ENCODE results near the gene KIF9.
"Not testable (repeated sequence)": the region's sequence is repeated elsewhere in the genome, so short reads cannot be mapped to it uniquely, and the experiment has no call there.

Gene KIF9

DNA sequence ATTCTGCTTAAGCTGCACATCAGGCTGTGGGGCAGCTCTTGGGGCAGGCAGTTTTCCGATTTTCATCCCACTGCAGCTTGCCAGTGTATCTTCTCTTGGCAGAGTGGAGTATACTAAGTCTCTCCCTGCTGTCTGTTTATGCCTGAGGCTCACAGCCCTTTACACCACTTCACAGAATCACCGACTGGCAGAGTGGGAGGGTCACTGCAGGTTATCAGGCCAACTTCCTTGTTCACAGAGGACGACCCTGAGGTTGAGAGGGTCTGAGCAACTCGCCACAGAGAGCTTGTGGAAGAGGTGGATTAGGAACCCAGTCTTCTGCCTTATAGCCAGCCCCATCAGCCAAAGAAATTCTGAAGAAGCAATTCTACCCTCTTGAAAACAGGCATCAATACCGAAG, 30.9 kb downstream of the KIF9 start:
- DNase-seq (ENCODE audit: low read depth in 1 of 2, low spot score in 1 of 2), result no peak

GRCh38 chr3:47251085-47251484, 31.5 kb downstream of the KIF9 start:
- not testable (repeated sequence) for DNase-seq (ENCODE audit: low read depth in 1 of 2, low spot score in 1 of 2)

DNA sequence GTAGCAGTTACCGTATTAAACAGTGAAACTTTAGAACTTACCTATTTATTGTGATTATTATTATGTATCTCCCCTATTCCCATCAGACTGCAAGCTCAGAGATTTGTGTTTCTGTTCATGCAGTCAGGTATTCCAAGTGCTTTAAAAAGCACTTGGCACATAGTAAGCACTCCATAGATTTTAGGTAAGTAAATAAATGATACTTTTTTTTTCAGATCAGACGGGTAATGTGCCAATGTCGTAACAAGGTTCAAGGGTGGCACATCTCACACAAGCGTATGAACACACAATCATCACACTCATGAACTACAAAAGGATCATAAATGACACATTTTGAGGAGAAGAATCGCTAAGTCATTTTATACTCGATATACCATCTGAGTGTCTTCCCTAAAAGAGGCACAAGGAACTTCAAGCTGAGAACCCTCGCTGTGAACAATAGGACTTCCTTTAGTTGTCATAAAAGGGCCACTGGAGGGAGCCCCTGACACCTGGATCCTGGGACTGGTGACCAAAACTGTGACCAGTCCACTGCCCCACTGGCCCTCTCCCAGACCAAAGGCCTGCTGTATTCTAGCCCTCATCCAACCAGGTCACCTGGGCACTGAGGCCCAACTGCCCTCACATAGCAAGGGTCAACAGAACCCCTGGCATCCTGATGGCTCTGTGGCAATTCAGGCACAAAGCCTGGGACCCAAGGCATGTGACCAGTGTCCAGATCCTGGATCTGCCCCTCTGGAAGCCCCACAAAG, 32.1 kb downstream of the KIF9 start:
- no peak for DNase-seq (ENCODE audit: low read depth in 1 of 2, low spot score in 1 of 2)

DNA sequence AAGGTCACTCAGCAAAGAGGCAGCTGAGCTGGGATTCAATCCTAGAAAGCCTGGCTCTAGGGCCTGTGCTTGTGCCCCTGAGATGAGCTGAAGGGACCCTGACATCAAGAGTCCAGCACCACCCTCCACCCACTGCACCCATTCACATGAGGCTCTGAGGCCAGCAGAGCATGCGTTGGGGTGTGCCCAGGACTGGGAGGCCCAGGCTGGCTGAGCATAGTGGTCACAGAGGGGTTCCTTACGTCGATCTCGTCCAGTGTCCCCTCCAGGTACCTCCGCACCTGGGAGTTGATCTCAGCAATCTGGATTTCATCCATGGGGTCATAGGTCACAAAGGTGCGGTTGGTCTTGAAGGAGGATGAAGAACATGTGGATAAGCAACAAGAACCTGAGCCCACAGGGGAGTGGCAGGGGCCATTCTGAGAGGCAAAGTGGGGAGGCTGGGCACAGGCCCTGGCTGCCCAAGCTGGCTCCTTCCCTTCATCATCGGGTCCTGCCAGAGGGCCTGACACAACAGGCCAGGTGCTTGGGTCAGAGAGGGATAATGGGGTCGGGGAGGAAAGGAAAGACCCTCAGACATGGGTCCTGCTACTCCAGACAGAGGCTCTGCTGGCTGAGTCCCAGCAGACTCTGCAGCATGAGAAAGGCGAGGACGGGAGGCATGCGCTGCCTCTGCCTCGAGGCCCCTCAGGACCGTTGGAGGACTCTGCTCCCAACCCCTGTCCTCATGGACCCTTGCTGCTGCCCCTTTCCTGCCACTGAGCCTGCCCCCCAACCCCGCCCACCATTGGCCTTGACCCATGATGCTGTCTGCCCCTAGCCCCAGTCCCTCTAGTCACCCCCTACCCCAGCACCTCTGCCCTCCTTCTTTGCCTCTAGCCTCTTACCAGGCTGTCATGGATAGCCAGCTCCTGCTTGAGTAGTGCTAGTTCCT, 35.2 kb downstream of the KIF9 start:
- DNase-seq (ENCODE audit: low read depth in 1 of 2, low spot score in 1 of 2), result no peak

DNA sequence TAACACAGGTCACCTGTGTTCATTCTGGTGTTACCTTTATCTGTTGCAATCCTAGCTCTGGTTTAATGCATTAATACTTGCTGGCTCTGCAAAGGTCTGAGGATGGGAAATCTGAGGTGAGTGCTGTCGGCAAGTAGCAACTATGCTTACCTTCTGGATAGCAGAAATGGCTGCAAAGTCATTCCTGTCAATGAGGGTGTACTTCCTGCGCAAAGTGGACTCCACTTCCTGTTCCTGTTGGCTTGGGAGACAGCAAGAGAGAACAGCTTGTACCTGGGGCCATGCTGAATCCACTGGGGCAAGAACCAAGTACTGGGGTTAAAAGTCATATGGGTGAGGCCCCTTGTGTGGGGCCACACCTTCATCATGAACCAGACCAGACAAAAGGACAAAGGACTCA, 37.3 kb downstream of the KIF9 start:
- no peak for DNase-seq (ENCODE audit: low read depth in 1 of 2, low spot score in 1 of 2)

DNA sequence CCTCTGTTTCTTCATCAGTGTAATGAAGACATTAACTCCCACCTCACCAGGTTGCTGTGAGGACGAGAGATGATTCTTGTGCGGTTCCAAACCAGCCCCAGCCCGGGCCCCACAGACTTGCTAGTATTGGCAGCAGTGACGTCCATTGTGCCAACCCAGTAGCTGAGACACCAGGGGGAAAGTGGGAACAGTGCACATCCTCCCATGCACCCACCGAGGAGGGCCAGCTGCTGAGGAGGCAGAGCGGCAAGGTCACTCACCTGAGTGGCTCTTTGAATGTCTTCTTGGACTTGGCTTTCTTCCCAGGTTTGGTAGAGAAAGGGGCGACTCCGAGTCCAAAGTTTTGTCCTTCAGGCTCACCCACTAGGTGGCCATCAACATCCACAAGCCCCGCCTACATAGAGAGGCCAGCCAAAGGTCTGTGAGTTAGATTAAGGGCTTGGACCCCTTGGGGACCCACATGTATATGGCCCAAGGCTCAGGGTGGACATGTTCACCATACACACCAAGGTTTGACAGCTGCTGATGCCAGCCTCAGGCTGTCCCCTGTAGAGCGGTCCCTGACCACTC, 38.0 kb downstream of the KIF9 start:
- no peak for DNase-seq (ENCODE audit: low read depth in 1 of 2, low spot score in 1 of 2)

DNA sequence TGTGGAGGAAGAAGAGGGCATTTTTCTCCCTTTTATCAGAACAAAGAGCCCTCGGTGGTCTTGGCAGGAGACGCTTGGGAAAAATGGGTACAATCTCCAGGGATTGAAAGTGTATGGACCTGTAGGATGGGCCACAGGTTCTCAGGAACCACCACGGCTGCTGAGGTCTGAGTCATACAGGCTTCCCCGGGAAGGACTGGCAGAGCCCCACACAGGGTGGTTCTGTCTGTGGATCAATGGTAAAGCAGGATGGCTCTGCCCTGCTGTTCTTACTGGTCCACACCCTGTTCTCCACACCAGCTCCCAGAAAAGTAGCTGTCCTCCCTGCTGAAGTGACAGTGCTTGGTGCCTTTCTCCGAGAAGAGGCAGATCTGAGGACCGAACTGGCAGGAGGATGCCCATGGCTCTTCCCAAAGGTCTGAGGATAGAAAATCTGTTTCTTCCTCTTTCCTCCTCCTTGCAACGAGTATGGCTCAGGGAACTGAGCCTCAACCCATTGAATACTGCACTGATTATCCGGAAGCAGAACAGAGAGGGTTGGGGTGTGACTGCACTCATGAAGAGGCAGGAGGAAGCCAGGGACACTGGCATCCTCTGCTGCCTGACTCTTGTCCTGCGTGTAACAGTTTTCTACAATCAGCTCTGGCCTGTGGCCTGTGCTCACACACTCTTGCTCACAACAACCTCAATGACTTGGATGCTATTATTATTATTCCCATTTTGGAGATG, 39.0 kb downstream of the KIF9 start:
- no peak for DNase-seq (ENCODE audit: low read depth in 1 of 2, low spot score in 1 of 2)

DNA sequence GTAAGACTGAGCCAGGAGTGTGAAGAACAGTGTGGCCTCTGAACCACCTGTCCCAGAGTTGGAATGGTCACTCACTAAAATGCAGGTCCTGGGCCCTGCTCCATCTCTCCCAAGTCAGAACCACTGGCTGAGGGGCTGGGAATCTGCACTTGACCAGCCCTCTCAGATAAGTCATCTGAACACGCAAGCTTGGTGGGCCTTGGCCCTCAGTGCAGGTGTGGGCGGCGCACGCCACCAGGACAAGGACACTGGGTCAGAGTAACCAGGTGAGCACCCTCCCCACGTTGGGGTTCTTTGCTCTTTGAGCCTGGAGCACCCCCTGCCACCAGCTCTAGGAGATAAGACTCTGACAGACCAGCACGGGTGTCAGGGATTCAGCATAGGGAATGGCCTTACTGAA, 42.7 kb downstream of the KIF9 start:
- DNase-seq (ENCODE audit: low read depth in 1 of 2, low spot score in 1 of 2), result no peak

DNA sequence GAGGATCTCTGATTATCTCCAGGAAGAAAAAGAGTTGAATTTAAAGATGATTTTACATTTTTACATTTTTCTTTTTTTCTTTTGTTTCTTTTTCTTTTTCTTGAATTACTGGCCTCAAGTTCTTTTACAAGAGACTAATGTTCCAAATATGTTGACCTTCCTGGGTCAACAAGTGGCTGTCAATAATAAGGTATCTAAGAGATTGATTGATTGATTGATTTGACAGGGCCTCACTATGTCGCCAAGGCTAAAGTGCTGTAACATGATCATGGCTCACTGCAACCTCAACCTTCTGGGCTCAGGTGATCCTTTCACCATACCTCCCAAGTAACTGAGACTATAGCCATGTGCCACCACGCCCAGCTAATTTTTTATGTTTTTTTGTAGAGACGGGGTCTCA, 44.6 kb downstream of the KIF9 start:
- no peak for DNase-seq (ENCODE audit: low read depth in 1 of 2, low spot score in 1 of 2)

DNA sequence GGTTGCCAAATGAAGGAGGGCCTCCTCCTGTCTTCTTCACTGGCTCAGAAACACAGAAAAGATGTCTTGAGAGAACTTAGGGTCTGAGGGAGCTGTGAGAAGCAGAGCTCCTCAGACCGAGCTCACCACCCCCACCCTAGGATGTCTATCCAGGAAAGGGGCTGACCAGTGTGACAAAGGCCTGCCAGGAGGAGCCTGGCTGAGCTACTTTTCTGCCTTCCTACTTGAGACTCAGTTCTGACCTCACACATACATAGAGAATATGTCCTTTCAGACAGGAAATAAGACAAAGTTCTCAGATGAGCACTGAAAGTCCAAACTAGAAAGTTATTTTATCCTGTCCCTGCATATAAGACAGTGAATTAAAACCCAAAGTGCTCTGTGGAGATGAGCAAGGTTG, 54.5 kb downstream of the KIF9 start:
- no peak for DNase-seq (ENCODE audit: low read depth in 1 of 2, low spot score in 1 of 2)

- DNase-seq (ENCODE audit: low read depth in 1 of 2, low spot score in 1 of 2), result no peak
These were observed 54.9 kb downstream of the KIF9 start for GRCh38 chr3:47227678-47228077.

- no peak for DNase-seq (ENCODE audit: low read depth in 1 of 2, low spot score in 1 of 2)
These were observed 57.2 kb downstream of the KIF9 start for GRCh38 chr3:47225310-47225906.

DNA sequence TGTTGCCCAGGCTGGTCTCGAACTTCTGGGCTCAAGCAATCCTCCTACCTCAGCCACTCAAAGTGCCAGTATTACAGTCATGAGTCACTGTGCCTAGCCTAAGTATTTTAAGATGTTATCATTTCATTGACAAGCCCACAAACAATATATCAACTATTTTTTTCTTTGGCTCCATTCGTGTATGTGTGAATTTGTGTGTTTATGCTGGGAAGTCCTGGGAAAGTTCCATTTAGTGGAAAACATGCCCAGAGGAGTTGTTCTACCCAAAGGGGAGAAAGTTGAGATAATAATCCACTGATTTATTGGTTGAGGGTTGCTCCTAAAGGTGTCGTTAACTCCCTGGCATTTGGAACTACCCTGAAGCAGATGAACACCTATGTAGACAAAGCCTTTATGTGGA, 58.8 kb downstream of the KIF9 start:
- no peak for DNase-seq (ENCODE audit: low read depth in 1 of 2, low spot score in 1 of 2)

GRCh38 chr3:47221798-47222197, 60.8 kb downstream of the KIF9 start:
- DNase-seq (ENCODE audit: low read depth in 1 of 2, low spot score in 1 of 2), result no peak

- no peak for DNase-seq (ENCODE audit: low read depth in 1 of 2, low spot score in 1 of 2)
These were observed 71.7 kb downstream of the KIF9 start for GRCh38 chr3:47210863-47211405.

GRCh38 chr3:47206022-47206421, 76.6 kb downstream of the KIF9 start:
- DNase-seq (ENCODE audit: low read depth in 1 of 2, low spot score in 1 of 2), result not testable (repeated sequence)

DNA sequence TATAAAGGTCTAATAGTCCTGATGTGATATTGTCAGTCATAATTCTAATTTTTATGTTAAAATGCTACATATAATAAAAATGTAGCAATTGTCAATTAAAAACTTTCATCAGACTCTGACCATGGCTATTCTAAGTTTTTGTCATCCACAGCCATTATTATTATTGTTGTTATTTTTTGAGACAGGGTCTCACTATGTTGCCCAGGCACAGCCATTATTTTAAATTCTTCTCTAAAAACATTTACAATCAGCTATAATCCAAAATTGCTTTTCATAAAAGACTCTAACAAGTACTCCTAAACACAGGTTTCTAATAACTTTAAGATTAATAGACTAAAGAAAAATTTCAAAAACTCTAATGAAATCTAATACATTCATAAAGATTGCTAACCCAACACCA, 77.7 kb downstream of the KIF9 start:
- DNase-seq (ENCODE audit: low read depth in 1 of 2, low spot score in 1 of 2), result no peak

- no peak for DNase-seq (ENCODE audit: low read depth in 1 of 2, low spot score in 1 of 2)
These were observed 80.1 kb downstream of the KIF9 start for GRCh38 chr3:47202542-47202941.

GRCh38 chr3:47197287-47197686, 85.3 kb downstream of the KIF9 start:
- no peak for DNase-seq (ENCODE audit: low read depth in 1 of 2, low spot score in 1 of 2)

- no peak for DNase-seq (ENCODE audit: low read depth in 1 of 2, low spot score in 1 of 2)
These were observed 87.6 kb downstream of the KIF9 start for GRCh38 chr3:47194994-47195393.
